GM12878 (cell line): ENCODE measurements around the gene ABCA3. TPM values are rescaled to one million over a fixed set of nuclear protein-coding genes. Genes with fewer than 3 reads are reported as not detected.
A peak's percentile ranks its signal among the peaks of the same experiment; 100 is the strongest.

Experiments used
- ATF7 ChIP-seq: fragments of 450-650 bp; IDR thresholded peaks from 2 replicates; pipeline ENCODE4 v1.6.1; 2016; ENCODE audit warnings: low read depth, mild to moderate bottlenecking
- EZH2 ChIP-seq: IDR thresholded peaks from 2 replicates; pipeline ENCODE4 v1.6.1; 2012; ENCODE audit warnings: low read depth, mild to moderate bottlenecking, control low read depth, inconsistent platforms, low read length, borderline replicate concordance; ENCODE audit not compliant: control insufficient read depth
- FOXM1 ChIP-seq: IDR thresholded peaks from 2 replicates; pipeline ENCODE4 v1.6.1; 2012; ENCODE audit warnings: low read depth, mild to moderate bottlenecking, inconsistent platforms, low read length, moderate library complexity
- IKZF1 ChIP-seq: fragments of 450-650 bp; conservative IDR thresholded peaks from 2 replicates; pipeline ENCODE4 v1.6.1; 2017; ENCODE audit warnings: antibody characterized with exemption, mild to moderate bottlenecking
- KDM1A ChIP-seq: fragments of 200-600 bp; sonication (generic); IDR thresholded peaks from 2 replicates; pipeline ENCODE4 v1.6.1; 2016; ENCODE audit warnings: borderline replicate concordance
- MEF2A ChIP-seq: IDR thresholded peaks from 2 replicates; pipeline ENCODE4 v1.6.1; 2011; ENCODE audit warnings: low read depth, mild to moderate bottlenecking, low read length, moderate library complexity; ENCODE audit not compliant: insufficient read depth
- MEF2B ChIP-seq: fragments of 450-650 bp; IDR thresholded peaks from 2 replicates; pipeline ENCODE4 v1.6.1; 2018; ENCODE audit warnings: mild to moderate bottlenecking, moderate library complexity; ENCODE audit not compliant: partially characterized antibody, poor library complexity, severe bottlenecking
- MXI1 ChIP-seq: fragments of 150-350 bp; IDR thresholded peaks from 2 replicates; pipeline ENCODE4 v1.6.1; 2011; ENCODE audit warnings: low read depth, mild to moderate bottlenecking, inconsistent platforms, low read length, improper control_type of control experiment
- NBN ChIP-seq: fragments of 450-650 bp; IDR thresholded peaks from 2 replicates; pipeline ENCODE4 v1.6.1; 2016
- NFIC ChIP-seq: IDR thresholded peaks from 2 replicates; pipeline ENCODE4 v1.6.1; 2012; ENCODE audit warnings: low read depth, mild to moderate bottlenecking, inconsistent platforms, low read length, moderate library complexity
- NFYB ChIP-seq: IDR thresholded peaks from 2 replicates; pipeline ENCODE4 v1.6.1; 2011; ENCODE audit warnings: low read depth, mild to moderate bottlenecking, low read length, improper control_type of control experiment, moderate library complexity; ENCODE audit not compliant: insufficient read depth
- POLR2A ChIP-seq: IDR thresholded peaks from 2 replicates; pipeline ENCODE4 v1.6.1; 2011; ENCODE audit warnings: low read depth, mild to moderate bottlenecking, low read length
- RCOR1 ChIP-seq: conservative IDR thresholded peaks from 2 replicates; pipeline ENCODE4 v1.6.1; 2012; ENCODE audit warnings: low read depth, low read length, improper control_type of control experiment
- RELA ChIP-seq: fragments of 450-650 bp; IDR thresholded peaks from 2 replicates; pipeline ENCODE4 v1.8.0; 2014; ENCODE audit warnings: borderline replicate concordance; ENCODE audit not compliant: partially characterized antibody
- RUNX3 ChIP-seq: IDR thresholded peaks from 2 replicates; pipeline ENCODE4 v1.6.1; 2012; ENCODE audit warnings: low read length, inconsistent platforms
- SIN3A ChIP-seq: IDR thresholded peaks from 2 replicates; pipeline ENCODE4 v1.6.1; 2012; ENCODE audit warnings: low read depth, low read length, improper control_type of control experiment
- SP1 ChIP-seq: IDR thresholded peaks from one replicate; pipeline ENCODE4 v1.6.1; 2011; ENCODE audit warnings: low read depth, low read length
- TAF1 ChIP-seq: IDR thresholded peaks from 2 replicates; pipeline ENCODE4 v1.6.1; 2011; ENCODE audit warnings: mild to moderate bottlenecking, low read depth, low read length, borderline replicate concordance
- TBL1XR1 ChIP-seq: IDR thresholded peaks from 2 replicates; pipeline ENCODE4 v1.6.1; 2012; ENCODE audit warnings: low read depth, low read length, improper control_type of control experiment
- YY1 ChIP-seq: IDR thresholded peaks from 2 replicates; pipeline ENCODE4 v1.6.1; 2011; ENCODE audit warnings: low read depth, mild to moderate bottlenecking, low read length
- ZNF622 ChIP-seq: fragments of 450-650 bp; IDR thresholded peaks from 2 replicates; pipeline ENCODE4 v1.6.1; 2017; ENCODE audit warnings: mild to moderate bottlenecking, inconsistent platforms
- polyA plus RNA-seq, 11 experiments: library from polyadenylated mRNA; depleted of rRNA in 4 of 11; unstranded in 6 of 11; stranded (reverse) in 5 of 11; fragments of >200 nt; fragmentation: Nextera tagmentation in 4 of 11; fragmentation: Illumina TruSeq in 1 of 11; extraction: Ambion mirVana in 4 of 11; extraction: Trizol in 1 of 11; gene quantifications; 1 replicate in 1 of 11; 2 replicates in 10 of 11; pipeline versions ENCODE4 v1.2.1 to v1.2.3, GENCODE V29; 2011 to 2016; ENCODE audit warnings: inconsistent platforms in 2 of 11, missing spikeins in 2 of 11, low read depth in 1 of 11
- total RNA-seq, 4 experiments: library from RNA; depleted of rRNA in 3 of 4; stranded (reverse); fragments of >200 nt in 3 of 4; fragmentation: Illumina TruSeq in 1 of 4; extraction: Trizol in 1 of 4; gene quantifications; 2 replicates each; pipeline versions ENCODE4 v1.2.1 to v1.2.3, GENCODE V29; 2013 to 2021
- TF ChIP-seq, protein P1 (sequence below): fragments of 450-650 bp; conservative IDR thresholded peaks from 2 replicates; pipeline ENCODE4 v1.6.1; 2017; ENCODE audit warnings: mild to moderate bottlenecking, moderate library complexity
- TF ChIP-seq, protein P2 (sequence below): IDR thresholded peaks from 2 replicates; pipeline ENCODE4 v1.6.1; 2011; ENCODE audit warnings: low read depth, mild to moderate bottlenecking, low read length, moderate library complexity, borderline replicate concordance; ENCODE audit errors: extremely low read depth
- TF ChIP-seq, protein P3 (sequence below): fragments of 450-650 bp; IDR thresholded peaks from 2 replicates; pipeline ENCODE4 v1.6.1; 2017; ENCODE audit warnings: low read depth, mild to moderate bottlenecking, moderate library complexity
- TF ChIP-seq, protein P4 (sequence below): fragments of 450-650 bp; formaldehyde crosslinking; IDR thresholded peaks from 2 replicates; pipeline ENCODE4 v1.5.0; 2022; ENCODE audit warnings: mild to moderate bottlenecking, missing genetic modification characterization

Gene ABCA3
- total and polyA plus RNA-seq, 10 of the 15 experiments (the other 5 are each of a cell fraction or from before 2014, with no cell fraction given), result 0.71 to 17.6 (median 6.7) TPM

DNA sequence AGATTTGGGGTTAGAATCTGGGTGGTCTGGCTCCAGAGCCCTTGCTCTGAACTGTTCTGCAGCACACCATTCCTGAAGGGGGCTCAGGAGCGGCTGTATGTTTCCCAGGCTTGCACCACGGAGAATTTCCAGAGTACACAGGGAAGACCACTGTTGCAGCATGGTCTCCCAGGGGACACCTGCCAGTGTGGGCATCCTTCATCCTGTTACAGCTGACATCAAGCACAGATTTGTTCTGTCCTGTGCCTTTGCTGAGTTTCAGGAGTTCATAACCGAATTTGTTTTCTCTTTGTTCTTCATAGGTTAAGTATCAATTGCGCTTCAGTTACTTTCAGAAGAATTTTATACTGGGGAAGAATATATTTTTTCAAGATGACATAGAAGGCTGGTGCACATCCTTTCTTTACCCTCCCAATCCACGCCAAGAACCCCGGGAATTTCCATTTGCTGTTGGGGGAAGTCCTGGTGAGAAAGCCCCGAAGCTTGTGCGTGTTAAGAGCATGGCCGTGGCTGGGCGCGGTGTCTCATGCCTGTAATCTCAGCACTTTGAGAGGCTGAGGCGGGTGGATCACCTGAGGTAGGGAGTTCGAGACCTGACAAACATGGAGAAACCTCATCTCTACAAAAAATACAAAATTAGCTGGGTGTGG is 26.3 kb upstream of the ABCA3 start (continued):
- TF ChIP-seq MEF2A (no peak), IKZF1 (peak; percentile 57), KDM1A (no peak), POLR2A (no peak), FOXM1 (0 out of 2 replicates have a peak, but pooled peaks have one; percentile 63), NFYB (no peak), ATF7 (0 out of 2 replicates have a peak, but pooled peaks have one; percentile 15), NBN (0 out of 2 replicates have a peak, but pooled peaks have one; percentile 24), TBL1XR1 (no peak), SIN3A (no peak), TAF1 (no peak), RCOR1 (no peak), MEF2B (peak; percentile 67), YY1 (peak; percentile 50; the same call in 1 of the 2 replicates), RELA (peak; percentile 94), SP1 (no peak), EZH2 (no peak), MXI1 (no peak), RUNX3 (peak; percentile 45; the same call in 1 of the 2 replicates), ZNF622 (no peak), NFIC (peak; percentile 55; the same call in 1 of the 2 replicates)
- TF ChIP-seq, protein P1, sequence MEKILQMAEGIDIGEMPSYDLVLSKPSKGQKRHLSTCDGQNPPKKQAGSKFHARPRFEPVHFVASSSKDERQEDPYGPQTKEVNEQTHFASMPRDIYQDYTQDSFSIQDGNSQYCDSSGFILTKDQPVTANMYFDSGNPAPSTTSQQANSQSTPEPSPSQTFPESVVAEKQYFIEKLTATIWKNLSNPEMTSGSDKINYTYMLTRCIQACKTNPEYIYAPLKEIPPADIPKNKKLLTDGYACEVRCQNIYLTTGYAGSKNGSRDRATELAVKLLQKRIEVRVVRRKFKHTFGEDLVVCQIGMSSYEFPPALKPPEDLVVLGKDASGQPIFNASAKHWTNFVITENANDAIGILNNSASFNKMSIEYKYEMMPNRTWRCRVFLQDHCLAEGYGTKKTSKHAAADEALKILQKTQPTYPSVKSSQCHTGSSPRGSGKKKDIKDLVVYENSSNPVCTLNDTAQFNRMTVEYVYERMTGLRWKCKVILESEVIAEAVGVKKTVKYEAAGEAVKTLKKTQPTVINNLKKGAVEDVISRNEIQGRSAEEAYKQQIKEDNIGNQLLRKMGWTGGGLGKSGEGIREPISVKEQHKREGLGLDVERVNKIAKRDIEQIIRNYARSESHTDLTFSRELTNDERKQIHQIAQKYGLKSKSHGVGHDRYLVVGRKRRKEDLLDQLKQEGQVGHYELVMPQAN, result no peak
- TF ChIP-seq, protein P2, sequence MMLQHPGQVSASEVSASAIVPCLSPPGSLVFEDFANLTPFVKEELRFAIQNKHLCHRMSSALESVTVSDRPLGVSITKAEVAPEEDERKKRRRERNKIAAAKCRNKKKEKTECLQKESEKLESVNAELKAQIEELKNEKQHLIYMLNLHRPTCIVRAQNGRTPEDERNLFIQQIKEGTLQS, result no peak
- TF ChIP-seq, protein P3, sequence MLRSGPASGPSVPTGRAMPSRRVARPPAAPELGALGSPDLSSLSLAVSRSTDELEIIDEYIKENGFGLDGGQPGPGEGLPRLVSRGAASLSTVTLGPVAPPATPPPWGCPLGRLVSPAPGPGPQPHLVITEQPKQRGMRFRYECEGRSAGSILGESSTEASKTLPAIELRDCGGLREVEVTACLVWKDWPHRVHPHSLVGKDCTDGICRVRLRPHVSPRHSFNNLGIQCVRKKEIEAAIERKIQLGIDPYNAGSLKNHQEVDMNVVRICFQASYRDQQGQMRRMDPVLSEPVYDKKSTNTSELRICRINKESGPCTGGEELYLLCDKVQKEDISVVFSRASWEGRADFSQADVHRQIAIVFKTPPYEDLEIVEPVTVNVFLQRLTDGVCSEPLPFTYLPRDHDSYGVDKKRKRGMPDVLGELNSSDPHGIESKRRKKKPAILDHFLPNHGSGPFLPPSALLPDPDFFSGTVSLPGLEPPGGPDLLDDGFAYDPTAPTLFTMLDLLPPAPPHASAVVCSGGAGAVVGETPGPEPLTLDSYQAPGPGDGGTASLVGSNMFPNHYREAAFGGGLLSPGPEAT, result peak; percentile 93
- TF ChIP-seq, protein P4, sequence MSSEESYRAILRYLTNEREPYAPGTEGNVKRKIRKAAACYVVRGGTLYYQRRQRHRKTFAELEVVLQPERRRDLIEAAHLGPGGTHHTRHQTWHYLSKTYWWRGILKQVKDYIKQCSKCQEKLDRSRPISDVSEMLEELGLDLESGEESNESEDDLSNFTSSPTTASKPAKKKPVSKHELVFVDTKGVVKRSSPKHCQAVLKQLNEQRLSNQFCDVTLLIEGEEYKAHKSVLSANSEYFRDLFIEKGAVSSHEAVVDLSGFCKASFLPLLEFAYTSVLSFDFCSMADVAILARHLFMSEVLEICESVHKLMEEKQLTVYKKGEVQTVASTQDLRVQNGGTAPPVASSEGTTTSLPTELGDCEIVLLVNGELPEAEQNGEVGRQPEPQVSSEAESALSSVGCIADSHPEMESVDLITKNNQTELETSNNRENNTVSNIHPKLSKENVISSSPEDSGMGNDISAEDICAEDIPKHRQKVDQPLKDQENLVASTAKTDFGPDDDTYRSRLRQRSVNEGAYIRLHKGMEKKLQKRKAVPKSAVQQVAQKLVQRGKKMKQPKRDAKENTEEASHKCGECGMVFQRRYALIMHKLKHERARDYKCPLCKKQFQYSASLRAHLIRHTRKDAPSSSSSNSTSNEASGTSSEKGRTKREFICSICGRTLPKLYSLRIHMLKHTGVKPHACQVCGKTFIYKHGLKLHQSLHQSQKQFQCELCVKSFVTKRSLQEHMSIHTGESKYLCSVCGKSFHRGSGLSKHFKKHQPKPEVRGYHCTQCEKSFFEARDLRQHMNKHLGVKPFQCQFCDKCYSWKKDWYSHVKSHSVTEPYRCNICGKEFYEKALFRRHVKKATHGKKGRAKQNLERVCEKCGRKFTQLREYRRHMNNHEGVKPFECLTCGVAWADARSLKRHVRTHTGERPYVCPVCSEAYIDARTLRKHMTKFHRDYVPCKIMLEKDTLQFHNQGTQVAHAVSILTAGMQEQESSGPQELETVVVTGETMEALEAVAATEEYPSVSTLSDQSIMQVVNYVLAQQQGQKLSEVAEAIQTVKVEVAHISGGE (CRISPR knock-in tag), result no peak
